Left colon (tissue), 2 donors: ENCODE data around the gene TCF3. TPM values are rescaled to one million over a fixed set of nuclear protein-coding genes. Genes with fewer than 3 reads are reported as not detected.

Source experiments
- ATAC-seq: fragments of 200-7000 bp; cut with Tn5 transposase; one replicate; pipeline ENCODE4 v1.9.1; 2020; ENCODE audit warnings: mild to moderate bottlenecking, moderate library complexity
- DNase-seq, 2 donors: peaks; one replicate each; pipeline ENCODE4 v3.0.0-alpha.2; 2020
- intact Hi-C, 2 donors: fragments of 100-400 bp; cut with DNase I in 1 of 2; cut with micrococcal nuclease in 1 of 2; formaldehyde crosslinking; loops; one replicate each; pipeline versions ENCODE4 v1.11.2 to v1.14.0; 2022; cut with DNase I, micrococcal nuclease
- total RNA-seq, 2 donors: library from RNA; stranded (reverse); fragmentation: NEBNext Ultra II Directional; extraction: Animal tissue kit (Norgen Biotek cat#: 25700); gene quantifications; one replicate each; pipeline ENCODE4 v1.2.1, GENCODE V29; 2021
- donor health status: DM: no; HTN: no; CAD: no.
- donor health status: DM: yes; HTN: yes; CAD: no.

TCF3 gene
- total RNA-seq, 2 donors from 2014 or later: 64.1 to 64.7 TPM

DNA sequence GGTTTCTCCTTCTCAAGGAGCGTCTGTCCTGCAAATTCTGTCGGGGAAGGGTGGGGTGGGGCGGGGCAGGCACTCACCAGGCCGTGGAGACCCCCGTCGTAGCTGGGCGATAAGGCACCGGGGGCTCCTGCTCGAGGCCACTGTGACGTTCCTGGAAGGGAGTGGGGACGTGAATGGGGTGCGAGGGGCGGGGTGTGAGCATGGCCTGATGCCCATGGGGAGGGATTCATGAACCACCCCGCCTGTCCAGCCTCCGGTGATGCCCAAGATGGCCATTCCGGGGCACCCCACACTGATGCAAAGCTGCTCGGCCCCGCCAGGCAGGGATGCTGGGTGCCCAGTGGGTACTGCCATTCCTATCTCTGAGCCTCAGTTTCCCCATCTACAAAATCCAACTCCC lies 32.7 kb downstream of the TCF3 start:
- DNase-seq (no peak), ATAC-seq (no peak)
- intact Hi-C loops: no loop called here

GRCh38 chr19:1619094-1619439 lies 33.3 kb downstream of the TCF3 start:
- intact Hi-C loops: no loop called here
- DNase-seq (no peak), ATAC-seq (no peak)

DNA sequence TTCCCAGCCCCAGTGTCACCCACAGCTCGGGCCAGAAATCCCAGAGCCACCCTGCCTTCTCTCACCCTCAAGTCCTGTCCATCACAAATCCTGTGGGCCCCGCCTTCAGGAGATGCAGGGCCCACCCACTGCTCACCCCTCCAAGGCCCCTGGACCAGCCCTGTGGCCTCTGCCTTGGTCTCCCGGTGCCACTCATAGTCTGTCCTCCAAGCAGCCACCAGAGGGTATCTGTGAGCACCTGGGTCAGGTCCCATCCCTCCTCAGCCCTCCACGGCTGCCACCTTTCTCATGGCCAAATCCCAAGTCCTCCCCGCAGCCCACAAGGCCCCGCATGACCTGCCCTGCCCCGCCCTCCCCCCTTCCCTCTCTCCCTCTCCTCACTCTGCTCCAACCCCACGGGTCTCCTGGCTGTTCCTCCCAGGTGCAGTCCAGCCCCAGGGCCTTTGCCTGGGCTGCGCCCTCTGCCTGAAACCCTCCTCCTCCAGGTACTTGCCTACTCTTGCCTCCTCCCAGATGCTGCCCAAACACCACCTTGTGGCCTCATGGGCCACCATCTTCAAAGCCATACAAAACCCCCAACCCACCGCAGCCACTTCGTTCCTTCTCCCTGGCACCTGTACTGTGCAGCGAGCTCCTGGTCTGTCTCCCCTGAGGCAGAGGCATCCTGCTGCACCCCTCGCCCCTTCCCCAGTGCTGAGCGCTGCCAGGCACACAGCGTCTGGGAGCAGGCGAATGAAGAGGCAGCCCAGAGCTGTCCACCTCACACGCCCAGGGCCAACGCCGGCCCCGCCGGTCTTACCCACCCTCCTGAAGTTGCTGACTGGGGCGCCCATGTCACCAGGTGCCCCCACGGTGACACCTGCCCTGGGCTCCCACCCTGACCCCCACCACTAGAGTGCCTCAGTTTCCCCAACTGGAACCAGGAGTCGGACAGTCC lies 34.0 kb downstream of the TCF3 start:
- intact Hi-C loops: no loop called here
- peak; percentile 86 for ATAC-seq

DNA sequence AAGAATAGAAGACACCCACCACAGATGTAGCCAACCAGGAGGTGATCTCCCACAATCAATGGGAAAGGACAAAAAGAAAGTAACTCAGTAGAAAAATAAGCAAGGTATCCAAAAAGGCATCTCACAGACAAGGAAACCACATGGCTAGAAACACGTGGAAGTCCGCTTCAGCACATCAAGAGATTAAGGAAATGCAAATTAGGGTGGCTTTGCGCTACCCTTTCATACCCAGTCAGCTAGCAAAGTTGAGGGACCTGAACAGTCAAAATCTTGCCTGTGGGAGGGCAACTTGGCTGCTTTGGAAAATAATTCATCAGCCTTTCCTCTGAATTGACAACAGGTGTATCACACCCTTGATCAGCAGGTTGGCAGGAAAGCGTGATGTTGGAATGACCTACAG lies 35.5 kb downstream of the TCF3 start:
- no peak for DNase-seq
- ATAC-seq: no peak
- intact Hi-C loops: no loop called here

More for the DNA sequence above, 34.0 kb downstream of the TCF3 start:
- DNase-seq: peak in 1 of 2 donors; percentile 62

GRCh38 chr19:1616396-1616795 lies 36.0 kb downstream of the TCF3 start:
- ATAC-seq: no peak
- no peak for DNase-seq
- intact Hi-C loops: no loop called here

DNA sequence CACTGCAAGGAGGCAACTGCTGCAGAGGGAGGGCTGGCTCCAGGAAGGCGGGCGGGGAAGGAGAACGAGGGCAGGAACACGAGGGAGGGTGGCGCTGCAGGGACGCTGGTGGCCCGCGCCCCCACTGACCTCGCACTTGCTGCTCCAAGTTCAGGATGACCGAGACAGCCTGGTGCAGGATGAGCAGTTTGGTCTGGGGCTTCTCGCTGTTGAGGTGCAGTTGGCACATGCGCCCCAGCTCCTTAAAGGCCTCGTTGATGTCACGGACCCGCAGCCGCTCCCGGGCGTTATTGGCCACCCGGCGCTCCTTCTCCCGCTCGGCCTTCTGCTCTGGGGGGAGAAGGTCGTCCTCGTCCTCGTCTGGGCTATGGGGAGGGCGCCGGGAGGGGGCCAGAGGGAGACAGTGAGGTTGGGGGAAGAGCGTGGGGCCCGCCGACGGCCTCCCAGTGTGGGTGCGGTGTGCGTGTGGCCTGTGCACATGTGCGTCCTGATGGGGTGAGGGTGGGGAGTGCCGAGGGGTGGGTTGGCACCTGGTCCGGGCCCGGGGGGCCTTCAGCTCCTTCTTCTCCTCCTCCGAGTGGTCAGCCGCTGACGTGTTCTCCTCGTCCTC lies 37.2 kb downstream of the TCF3 start:
- no peak for DNase-seq
- no peak for ATAC-seq
- intact Hi-C loops: no loop called here

GRCh38 chr19:1613808-1614570 lies 38.4 kb downstream of the TCF3 start:
- ATAC-seq (no peak), DNase-seq (no peak)
- intact Hi-C loops: no loop called here

GRCh38 chr19:1613146-1613545 lies 39.3 kb downstream of the TCF3 start:
- intact Hi-C loops: no loop called here
- DNase-seq (no peak), ATAC-seq (no peak)

DNA sequence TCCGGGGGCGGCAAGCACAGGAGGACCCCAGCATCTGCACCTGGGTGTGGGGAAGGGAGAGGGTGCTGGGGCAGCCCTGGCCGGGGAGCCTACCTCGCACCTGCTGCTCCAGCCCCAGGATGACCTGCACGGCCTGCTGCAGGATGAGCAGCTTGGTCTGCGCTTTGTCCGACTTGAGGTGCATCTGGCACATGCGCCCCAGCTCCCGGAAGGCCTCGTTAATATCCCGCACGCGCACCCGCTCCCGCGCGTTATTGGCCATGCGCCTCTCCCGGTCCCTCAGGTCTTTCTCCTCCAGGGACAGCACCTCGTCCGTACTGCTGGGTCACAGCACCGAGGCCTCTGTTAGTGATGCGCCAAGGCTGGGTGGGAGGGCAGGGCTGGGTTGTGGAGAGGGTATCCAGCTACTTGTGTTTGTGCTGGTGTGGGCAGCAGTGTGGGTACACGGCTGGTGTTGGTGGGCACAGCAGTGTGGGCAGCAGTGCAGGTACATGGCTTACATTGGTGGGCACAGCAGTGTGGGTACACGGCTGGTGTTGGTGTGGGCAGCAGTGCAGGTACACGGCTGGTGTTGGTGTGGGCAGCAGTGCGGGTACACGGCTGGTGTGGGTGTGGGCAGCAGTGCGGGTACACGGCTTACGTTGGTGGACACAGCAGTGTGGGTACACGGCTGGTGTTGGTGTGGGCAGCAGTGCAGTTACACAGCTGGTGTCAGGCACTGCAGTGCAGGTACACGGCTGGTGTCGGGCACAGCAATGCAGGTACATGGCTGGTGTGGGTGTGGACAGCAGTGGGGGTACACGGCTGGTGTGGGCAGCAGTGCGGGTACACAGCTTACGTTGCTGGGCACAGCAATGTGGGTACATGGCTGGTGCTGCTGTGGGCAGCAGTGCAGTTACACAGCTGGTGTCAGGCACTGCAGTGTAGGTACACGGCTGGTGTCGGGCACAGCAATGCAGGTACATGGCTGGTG lies 40.0 kb downstream of the TCF3 start:
- intact Hi-C loops: no loop called here
- ATAC-seq (no peak), DNase-seq (no peak)

DNA sequence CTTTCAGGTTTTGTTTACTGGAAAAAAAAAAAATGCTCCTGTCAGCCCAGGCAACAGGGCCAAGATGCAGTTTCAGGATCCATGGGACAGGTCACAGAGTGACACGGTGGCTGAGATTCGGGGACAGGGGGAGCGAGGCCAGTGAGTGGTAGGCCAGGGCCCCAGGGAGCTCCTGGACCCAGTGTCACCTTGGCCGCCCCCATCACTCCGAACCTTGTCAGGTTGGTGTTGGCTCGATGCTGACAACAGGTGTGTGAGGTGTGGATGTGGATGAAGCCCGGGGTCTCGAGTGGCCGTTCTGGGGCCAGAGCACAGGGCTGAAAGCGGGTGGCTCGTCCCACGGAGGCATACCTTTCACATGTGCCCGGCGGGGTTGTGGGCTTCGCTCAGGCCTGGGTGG lies 41.1 kb downstream of the TCF3 start:
- intact Hi-C loops: no loop called here
- no peak for ATAC-seq

DNA sequence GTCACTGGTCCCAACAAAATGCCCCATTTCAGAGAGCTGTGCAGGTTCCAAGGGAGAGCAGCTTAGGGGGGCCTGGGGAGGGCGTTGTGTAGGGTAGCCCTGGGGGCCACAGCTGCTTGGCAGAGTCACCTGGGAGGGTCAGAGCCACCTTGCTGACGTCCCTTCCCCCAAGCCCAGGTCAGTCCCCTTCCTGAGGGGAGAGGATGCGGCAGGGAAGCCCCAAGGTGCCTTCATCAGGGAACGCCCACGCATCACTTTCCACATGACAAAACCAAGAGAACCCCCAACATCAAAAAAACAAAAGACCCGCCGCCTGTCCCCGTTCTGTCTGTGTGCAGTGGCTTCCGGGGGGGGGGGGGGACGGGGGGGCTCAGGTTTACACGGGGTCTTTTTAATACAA lies 41.8 kb downstream of the TCF3 start:
- intact Hi-C loops: no loop called here
- no peak for DNase-seq
- ATAC-seq: no peak

More for the DNA sequence above, 41.1 kb downstream of the TCF3 start:
- no peak for DNase-seq

GRCh38 chr19:1609680-1610474 lies 42.5 kb downstream of the TCF3 start:
- no peak for DNase-seq
- intact Hi-C loops: loop anchor here in 1 of 2 donors (5.0 kb wide), 1 partner anchor 42 kb away; the partner anchor contains the start of gene TCF3
- ATAC-seq: no peak

DNA sequence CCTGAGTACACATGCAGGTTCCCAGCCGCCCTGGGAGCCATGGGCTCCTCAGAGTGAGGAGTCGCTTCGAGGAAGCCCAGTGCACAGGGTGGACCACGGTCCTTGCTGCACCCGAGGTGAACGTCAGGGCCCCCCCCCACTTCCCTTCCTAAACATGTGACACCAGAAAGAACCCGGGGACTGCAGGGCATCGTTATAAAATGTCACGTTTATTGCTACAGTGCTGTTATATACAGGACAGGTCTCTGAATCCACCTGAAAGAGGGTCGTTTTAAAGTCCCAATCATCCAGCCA lies 43.4 kb downstream of the TCF3 start:
- no peak for ATAC-seq
- intact Hi-C loops: loop anchor here in 1 of 2 donors (5.0 kb wide), 1 partner anchor 43 kb away; the partner anchor contains the start of gene TCF3
- peak in 1 of 2 donors; percentile 47 for DNase-seq

GRCh38 chr19:1608359-1609102 lies 43.9 kb downstream of the TCF3 start:
- DNase-seq (no peak), ATAC-seq (no peak)
- intact Hi-C loops: loop anchor here in 1 of 2 donors (5.0 kb wide), 1 partner anchor 44 kb away; the partner anchor contains the start of gene TCF3

GRCh38 chr19:1606138-1606651 lies 46.2 kb downstream of the TCF3 start:
- DNase-seq (peak in 1 of 2 donors; percentile 63), ATAC-seq (peak; percentile 24)
- intact Hi-C loops: loop anchor here in 1 of 2 donors (5.0 kb wide), 1 partner anchor 46 kb away; the partner anchor contains the start of gene TCF3

- DNase-seq (peak; percentile 95 to 96), ATAC-seq (peak; percentile 87)
- intact Hi-C loops: loop anchor here in 1 of 2 donors (5.0 kb wide), 1 partner anchor 47 kb away; the partner anchor contains the start of gene TCF3
Measured at GRCh38 chr19:1605236-1606137, 46.9 kb downstream of the TCF3 start, which contains the start of gene UQCR11. Gene UQCR11, minus strand, starts transcription at chr19:1605462. Its CDS starts 53 bp downstream, at chr19:1605409.
